HG02973 (cell line): ENCODE data around the gene TAC3.
A peak's percentile ranks its signal among the peaks of the same experiment; 100 is the strongest.
"Not testable (repeated sequence)": the region's sequence is repeated elsewhere in the genome, so short reads cannot be mapped to it uniquely, and the experiment has no call there.

Experiments used
- ATAC-seq: cut with Tn5 transposase; IDR thresholded peaks from one replicate; pipeline ENCODE4 v1.9.1; 2021; ENCODE audit warnings: moderate library complexity; ENCODE audit not compliant: unreplicated experiment

The TAC3 gene

DNA sequence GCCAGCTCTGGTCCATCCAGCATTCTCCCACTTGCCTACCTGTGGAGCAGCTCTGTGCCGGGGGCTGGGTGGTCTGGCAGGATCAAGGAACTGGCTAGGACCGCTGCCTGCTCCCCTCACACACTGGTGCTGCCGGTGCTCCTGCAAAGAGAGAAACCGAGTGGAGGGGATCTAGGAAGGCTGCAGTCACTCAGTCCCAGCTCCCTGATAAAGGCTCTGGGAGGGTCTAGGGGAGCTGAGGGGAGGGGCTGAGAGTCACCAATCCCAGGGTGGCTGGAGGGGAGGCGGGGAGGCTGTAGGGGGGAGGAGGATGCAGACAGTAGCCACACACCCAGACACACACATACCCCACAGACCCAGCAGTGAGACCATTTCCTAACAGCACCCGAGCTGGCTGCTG is at the start of gene TAC3:
TSS of gene TAC3 (minus strand) at position 182 of the 400 bp plus-strand sequence. CDS start 732 bp downstream, outside the sequence.
- ATAC-seq: no peak

DNA sequence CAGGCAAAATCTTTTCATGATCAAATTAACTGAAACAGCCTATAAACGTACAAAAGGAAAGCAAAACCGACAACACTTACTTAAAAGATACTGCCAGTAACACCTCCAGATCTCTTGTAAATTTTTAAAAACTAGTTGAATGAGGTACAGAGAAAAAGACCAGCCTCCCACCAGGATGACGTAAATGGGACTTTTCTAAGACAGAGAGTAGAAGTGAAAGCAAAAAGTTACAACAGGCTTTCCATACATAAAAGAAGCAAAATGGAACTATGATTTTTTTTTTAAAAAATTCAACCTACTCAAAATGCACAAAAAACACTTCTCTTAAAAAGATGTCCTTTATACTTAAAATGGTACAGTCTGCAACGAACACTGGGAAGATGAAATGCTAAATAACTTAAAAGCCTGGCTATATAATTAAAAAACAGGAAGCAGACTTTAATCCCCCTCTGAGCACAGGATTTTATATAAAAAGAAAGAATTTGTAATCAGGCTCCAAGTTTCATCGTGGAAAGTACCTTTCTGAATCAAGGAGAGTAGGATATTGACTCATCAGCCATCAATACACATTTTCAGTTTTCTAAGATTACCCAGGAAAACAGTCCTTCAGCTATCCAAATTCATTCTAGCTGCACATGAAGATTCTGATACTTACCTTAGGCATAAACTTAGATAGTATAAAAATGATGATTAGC is 47.8 kb upstream of the TAC3 start:
- peak; percentile 81 for ATAC-seq

DNA sequence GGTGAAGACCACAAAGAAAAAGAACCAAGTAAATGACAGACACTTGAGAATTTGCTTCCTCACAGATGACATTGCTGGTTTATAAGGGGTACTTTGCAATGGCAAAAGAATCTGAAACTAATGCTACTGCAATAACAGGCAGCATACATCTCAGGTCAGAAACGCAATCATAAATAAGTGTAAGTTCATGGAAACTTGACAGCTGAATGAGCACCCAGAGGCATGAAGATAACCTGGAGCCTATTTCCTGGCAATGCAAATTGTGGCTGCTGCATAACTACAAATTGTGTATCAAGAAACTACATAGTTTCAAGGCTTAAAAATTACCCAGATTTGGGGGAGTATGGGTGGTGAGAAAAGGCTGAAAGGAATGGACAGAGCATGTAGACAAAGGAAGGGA is 42.1 kb upstream of the TAC3 start:
- ATAC-seq: no peak

DNA sequence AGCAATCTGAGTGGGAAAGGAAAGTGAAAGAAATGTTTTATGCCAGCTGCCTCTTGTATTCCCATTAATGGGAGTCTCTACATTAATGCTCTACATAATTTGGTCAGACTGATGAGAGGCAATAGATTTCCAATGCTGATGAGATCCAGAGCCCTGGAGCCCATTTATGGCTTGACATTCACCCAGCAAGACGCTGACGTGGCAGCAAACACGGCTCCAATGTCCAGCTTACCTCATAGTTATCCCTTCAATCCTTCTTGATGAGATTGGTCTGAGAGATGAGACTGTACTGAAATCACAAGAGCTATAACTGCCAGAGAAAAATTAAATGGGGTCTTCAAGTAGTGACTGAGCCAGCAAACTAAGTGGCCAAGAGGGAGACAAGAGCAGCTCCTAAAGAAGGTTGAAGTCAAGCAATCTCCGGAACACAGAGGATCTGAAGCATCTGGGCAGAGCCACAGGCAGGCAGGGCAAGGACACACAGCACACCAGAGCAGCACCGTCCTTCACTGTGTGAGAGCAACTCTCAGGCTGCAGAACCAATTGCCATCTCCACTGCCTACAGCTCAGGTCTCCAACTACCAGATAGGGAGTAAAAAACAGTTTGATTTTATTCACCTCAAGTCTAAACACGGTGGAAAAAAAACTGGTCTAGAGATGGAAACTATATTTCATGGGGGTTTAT is 40.9 kb upstream of the TAC3 start:
- ATAC-seq: no peak

DNA sequence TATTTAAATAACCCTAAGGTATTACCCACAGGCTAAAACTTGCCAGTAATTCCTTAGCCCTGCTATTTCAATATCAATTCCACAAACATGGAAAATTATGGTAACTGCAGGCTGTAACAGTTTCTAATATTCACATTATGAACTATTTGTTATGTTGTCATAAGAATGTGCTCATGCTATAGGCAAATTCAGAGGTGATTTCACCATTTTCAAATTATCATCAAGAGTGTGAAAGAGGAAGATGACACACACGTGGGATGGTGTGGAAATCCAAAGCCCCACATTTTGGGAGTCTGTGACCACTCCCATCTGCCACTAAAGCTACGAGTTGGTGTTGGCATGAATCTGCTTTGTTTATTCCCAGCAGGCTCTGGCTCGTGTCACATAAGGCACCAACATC is 39.5 kb upstream of the TAC3 start:
- no peak for ATAC-seq

DNA sequence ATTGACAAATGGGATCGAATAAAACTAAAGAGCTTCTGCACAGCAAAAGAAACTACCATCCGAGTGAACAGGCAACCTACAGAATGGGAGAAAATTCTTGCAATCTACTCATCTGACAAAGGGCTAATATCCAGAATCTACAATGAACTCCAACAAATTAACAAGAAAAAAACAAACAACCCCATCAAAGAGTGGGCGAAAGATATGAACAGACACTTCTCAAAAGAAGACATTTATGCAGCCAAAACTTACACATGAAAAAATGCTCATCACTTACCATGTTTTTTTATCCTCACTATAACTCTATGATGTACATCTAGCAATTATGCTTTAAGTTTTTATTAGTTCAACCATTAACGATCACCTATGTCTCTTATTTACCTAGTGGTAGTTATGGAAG is 37.6 kb upstream of the TAC3 start:
- ATAC-seq: not testable (repeated sequence)

DNA sequence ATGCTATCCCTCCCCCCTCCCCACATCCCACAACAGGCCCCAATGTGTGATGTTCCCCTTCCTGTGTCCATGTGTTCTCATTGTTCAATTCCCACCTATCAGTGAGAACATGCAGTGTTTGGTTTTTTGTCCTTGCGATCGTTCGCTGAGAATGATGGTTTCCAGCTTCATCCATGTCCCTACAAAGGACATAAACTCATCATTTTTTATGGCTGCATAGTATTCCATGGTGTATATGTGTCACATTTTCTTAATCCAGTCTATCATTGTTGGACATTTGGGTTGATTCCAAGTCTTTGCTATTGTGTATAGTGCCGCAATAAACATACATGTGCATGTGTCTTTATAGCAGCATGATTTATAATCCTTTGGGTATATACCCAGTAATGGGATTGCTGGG is 36.8 kb upstream of the TAC3 start:
- not testable (repeated sequence) for ATAC-seq

DNA sequence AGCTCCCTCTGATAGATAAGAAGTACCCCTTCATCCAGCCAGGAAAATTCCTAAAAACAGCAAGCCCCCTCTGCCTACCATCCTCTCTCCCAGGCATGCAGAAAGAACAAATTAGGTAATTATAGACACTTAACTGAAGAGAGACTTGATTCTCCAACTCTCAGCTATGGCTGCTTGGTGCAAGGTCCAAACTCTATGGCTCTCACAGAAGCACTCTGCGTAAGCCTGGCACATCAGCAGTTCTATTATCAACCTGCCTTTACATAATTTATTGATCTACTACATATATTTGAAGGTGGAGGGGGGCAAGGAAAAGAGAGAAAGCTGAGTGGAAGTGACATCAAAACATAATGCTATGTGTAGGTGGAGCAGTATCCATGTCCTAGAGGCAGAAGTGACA is 34.7 kb upstream of the TAC3 start:
- no peak for ATAC-seq

DNA sequence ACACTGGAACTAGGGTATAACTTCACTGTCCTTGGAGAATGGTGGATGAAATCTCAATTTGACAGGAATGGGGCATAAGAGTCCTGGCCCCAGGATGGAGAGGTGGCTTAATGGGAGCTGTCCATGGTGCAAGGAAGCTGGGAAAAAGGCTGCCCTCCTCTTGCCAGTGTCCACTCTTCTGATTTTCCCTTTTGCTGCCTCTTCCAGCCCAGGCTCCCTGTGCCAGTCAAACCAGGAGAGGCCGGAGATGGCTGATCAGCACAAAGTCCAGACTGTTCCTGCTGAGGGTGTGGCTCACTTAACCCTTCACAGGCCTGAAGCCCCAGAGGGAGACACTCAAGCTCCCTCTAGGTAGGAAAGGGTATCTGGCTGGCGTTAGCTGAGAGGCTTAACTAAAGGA is 33.6 kb upstream of the TAC3 start, which contains the start of gene MYO1A:
TSS of gene MYO1A (minus strand) at position 240 of the 400 bp plus-strand sequence. CDS start 1,806 bp downstream, outside the sequence.
- ATAC-seq: no peak

DNA sequence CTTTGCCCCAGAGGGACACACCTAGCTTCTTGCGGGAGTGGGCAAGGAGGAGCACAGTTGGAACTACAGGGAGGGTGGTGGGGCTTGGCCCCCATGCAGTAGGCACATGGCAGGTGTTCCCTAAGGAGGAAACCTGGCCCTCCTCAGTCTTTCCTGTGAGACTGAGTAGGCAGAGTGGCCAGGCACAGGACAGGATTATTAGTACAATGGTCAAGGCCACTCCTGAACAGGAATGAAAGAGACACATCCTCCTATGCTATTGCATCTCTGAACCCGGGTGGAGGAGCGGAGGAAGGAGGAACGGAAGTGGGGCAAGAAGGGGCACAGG is 32.8 kb upstream of the TAC3 start:
- no peak for ATAC-seq

DNA sequence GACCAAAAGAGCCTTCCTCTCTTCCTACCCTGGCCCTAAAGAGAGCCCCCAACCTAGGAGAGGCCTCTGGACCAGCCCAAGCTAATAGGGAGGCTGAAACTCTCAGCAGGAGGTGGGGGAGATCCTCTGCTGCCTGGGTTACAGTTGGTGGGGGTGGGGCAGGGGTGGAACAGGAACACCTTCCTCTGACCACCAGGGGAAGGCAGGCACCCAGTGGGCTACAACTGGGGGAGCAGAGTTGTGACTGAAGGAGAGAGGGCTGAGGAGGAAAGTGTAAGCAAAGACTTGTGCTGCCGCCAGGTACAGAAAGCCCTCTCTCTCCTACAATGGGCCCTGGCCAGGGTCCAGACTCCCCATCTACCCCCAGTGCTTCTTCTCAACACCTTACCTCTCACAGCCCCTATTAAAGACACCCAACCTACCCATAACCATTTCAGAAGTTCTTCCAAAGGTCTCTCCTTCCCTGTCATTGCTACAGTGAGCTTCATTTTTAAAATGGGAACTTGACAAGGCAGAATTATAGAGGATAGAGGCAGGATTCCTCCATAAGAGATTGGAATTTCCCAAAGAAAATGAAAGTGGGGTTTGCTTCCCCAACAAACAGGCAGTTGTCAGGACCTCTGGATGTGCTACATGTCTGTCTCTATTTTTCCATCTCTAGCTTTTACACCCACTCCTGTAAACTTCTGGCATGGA is 32.2 kb upstream of the TAC3 start:
- no peak for ATAC-seq

DNA sequence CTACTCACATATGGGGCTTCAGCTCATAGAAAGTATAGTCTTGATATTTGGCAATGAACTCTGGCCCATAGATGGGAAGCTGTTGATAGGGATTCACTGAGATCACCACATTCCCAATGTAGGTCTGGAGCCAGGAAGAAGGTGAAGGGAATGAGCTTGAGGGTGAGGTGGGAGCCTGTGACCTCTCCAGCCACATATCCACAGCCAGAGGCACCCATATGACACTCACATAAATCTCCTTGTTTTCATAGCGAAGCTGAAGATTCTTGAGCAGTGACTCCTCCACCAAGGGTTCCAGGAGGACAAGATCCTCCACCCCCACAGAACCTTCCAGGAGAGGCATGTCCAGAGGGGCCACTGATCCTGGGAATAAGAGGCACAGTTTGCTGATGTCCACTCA is 31.7 kb upstream of the TAC3 start:
- ATAC-seq: no peak

DNA sequence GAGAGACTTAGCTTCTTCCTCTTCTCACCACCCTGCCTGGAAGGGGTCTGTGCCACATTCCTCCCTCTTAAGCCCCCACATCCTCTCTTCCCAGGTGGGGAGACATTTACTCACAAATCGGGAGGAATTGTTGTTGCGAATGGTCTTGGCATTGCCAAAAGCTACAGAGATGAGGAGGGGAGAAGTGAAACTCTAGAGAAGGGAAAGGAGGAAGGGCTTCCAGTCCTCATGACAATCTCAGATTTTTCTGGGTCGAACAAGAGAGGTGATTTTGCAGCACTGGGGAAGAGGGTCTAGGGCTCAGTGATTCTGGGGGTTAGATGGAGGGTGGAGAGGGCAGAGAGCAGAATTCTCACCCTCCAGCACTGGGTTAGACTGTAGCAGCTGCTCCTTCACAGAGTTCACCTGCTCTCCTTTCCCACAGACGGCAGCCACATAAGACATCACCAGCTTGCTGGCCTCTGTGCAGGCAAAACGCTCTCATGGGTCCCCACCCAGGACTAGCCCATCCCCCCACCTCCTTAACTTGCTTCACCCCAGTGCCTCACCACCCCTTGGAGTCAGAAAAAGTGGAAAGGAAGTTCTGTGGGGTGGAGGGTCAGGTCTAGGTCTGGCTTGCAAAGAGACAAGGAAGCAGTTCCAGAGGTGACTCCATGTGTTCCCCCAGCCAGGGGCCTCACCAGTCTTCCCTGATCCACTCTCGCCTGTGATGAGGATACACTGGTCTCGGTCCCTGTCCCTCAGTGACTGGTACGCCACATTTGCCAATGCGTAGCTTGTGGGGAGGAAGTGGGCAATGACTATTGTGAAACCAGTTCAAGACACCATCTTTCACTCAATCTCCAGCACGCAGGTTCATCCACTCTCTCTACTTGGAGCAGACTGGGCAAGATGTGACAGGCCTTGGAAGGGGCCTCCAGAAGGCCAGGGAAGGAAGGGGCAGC is 30.9 kb upstream of the TAC3 start:
- no peak for ATAC-seq

DNA sequence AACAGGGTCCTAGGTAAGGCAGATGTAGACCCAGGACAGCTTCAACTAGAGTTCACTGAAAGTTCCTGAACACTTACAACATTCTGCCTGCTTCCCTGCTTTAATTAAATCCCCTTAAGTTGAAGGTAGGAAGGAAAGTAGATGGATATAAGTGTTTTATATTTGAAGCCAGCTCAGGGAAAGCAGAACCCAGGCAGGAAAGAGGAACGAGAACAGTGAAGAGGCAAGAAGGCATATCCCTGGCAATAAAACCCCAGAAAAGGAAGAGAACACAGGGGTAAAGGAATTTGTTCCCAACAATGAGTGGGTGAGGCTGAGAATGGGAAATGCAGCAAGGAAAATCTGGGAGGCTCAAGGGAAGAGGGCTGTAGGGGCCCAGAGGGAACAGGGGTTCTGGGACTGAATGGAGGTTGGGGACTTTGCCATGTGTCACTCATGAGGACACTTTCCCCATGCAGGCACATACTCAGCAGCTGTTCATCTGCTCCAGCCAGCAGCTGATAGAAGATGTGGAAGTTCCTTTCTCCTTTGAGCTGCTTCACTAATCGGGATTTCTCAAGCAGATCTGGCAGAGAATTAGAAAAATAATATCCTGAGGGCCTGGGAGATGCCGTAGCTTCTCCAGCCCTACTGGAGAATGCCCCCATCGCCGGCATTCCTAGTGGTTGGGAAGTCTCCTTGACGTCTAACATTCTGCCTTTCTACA is 29.9 kb upstream of the TAC3 start:
- ATAC-seq: no peak

DNA sequence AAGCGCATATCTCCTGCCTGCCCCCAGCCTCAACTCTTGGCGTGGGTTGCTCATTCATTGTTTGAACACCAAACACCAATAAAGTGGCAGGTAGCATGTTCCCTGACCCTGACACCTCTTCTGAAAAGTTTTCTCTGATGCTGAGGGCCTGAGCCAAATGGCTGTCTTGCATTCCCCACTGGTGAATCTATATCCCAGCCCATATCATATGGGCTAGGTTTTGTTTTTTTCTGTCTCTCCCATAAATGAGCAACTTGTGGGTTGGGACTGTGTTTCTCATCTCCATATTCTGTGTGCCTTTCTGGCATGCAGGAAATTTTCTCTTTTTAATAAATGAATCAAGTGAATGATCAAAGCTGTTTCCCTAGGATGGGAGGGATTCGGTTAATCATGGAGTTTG is 28.6 kb upstream of the TAC3 start:
- no peak for ATAC-seq

DNA sequence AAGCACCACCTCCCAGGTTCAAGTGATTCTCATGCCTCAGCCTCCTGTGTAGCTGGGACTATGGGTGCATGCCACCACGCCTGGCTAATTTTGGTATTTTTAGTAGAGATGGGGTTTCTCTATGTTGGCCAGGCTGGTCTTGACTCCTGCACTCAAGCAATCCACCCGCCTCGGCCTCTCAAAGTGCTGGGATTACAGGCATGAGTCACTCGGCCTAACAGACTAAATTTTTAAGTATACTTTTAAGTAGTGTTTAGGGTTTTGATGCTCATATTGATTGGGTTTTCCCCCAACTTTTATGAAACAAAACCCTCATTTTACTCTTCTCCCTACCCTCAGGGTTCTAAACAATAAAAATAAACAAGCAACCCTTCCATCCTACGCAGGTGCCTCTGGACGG is 28.1 kb upstream of the TAC3 start:
- ATAC-seq: no peak

DNA sequence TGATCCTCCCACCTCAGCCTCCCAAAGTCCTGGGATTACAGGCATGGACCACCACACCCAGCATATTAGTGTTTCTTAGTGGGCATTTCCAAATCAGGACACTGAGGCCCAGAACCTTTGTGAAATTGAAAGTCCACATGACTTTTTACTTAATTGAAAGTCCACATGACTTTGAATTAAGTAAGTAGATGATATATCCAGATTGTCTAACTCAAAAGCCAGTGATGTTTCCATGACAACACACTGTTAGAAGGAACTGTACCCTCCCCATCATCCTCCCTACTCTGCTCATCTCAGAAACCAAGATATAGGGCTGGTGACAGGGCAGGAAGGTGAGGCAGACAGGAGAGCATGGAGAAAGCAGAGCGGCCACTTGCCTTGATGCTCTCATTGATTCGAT is 26.4 kb upstream of the TAC3 start:
- ATAC-seq: no peak

DNA sequence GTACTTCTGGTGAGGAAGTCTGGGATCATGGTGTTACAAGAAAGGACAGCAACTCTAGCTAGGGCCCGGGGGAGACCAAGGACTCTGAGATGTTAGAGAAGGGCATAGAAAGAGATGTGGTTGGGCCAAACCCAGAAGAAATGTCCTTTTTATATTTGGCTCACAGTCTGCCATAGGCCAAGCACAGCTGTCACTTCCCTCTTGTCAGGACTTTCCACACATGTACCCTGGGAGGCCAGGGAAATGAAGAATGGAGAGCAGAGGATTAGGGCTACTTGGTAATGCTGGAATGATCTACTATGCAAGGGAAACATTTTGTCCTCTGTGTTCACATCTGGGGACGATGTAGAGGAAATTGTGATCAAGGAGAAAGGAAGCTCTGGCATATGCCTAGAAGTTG is 24.4 kb upstream of the TAC3 start:
- no peak for ATAC-seq

DNA sequence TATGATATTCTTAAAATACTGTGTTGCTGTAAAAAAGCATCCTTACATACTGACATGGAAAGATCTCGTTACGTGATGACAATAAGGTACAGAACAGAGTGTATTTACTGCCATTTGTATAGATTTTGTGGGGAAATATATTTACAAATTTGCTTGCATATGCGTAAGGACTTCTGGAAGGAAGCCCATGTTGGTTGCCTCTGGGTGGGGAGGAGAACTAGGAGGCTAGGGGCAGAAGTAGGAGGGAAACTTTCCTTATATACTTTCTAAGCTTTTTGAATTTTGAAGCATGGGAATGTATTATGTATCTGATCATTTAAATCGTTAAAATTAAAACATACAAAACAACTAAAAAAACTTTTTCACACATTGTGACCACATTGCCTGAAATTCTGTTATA is 23.9 kb upstream of the TAC3 start:
- ATAC-seq: no peak

DNA sequence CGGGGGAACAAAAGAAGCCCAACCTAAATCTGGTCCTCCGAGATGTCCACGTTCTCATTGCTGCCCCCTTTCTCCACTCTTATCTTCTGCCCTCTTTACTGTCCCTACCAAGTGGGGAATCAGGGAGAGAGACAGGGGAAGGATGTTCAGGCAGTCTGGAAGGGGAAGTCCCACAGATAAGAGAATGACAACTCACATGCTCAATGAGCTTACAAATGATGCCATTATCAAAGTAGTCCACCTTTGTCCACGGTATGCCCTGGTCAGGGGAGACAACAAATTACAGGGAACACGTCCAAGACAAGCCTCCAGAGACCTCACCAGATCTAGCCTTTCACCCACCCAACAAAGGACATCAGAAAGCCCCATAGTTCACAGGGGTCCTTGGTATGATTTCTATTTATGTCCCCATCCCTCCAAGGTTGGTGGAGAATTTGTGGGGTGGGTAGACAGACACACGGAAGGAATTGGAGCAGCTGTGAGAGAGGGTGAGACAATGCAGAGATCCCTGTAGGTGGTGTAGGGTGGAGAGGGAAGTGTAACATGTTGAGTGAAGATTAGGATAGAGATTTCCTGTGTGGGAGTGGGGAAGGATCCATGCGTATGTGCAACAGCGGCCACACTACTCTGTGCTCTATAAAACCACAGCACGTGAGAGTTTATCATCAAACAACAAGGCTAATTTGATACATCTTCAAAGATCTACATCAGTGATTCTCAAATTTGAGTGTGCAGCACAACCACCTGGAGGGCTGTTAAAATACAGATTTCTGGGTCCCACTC is 22.9 kb upstream of the TAC3 start:
- ATAC-seq: no peak
